Measurements from ENCODE around the gene CUX1. TPM values are rescaled to one million over a fixed set of nuclear protein-coding genes. Genes with fewer than 3 reads are reported as not detected.

CUX1 gene
- total RNA-seq, 4 donors from 2014 or later, result 56.9 to 124 (median 93.2) TPM

DNA sequence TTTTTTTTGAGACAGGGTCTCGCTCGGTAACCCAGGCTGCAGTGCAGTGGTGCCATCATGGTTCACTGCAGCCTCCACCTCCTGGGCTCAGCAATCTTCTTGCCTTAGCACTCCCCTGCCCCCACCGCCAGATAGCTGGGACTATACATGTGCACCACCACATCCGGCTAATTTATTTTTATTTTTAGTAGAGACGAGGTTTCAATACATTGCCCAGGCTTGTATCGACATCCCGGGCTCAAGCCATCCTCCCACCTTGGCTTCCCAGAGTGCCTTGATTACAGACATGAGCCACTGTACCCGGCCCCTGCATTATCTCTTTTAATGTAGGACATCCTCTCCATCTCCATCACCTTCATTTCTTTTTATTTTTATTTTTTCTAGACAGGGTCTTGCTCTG, 213.3 kb downstream of the CUX1 start:
- Histone ChIP-seq H3K36me3 (no peaks in the 10 kb centered on the region), H3K4me3 (no peak overlapping the region), H3K9me3 (no peaks in the 10 kb centered on the region), H3K27me3 (no peaks in the 10 kb centered on the region), H3K27ac (no peak overlapping the region), H3K4me1 (no peaks in the 10 kb centered on the region)
- TF ChIP-seq POLR2A (IDR thresholded peaks at IDR 0.05) (no peak), POLR2AphosphoS5 (IDR thresholded peaks at IDR 0.05) (no peak), EP300 (IDR thresholded peaks at IDR 0.05; ENCODE audit: low read depth) (no peak)
- TF ChIP-seq, protein P1, sequence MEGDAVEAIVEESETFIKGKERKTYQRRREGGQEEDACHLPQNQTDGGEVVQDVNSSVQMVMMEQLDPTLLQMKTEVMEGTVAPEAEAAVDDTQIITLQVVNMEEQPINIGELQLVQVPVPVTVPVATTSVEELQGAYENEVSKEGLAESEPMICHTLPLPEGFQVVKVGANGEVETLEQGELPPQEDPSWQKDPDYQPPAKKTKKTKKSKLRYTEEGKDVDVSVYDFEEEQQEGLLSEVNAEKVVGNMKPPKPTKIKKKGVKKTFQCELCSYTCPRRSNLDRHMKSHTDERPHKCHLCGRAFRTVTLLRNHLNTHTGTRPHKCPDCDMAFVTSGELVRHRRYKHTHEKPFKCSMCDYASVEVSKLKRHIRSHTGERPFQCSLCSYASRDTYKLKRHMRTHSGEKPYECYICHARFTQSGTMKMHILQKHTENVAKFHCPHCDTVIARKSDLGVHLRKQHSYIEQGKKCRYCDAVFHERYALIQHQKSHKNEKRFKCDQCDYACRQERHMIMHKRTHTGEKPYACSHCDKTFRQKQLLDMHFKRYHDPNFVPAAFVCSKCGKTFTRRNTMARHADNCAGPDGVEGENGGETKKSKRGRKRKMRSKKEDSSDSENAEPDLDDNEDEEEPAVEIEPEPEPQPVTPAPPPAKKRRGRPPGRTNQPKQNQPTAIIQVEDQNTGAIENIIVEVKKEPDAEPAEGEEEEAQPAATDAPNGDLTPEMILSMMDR (IDR thresholded peaks at IDR 0.05), result no peak
- intact Hi-C loops (cut with DNase I; ENCODE audit: low total_unique reads) (no loop called here), in situ Hi-C loops (cut with MboI; ENCODE audit: low pct_ligation_motif_present in 1 of 4, low pct_unique_long_range_greater_than_20kb in 1 of 4, low sequenced_read_pairs in 3 of 4) (no loop called here)
- no peak for DNase-seq
- 91 to 100% methylated on average over 3 to 8 of the region's 8 CpGs for WGBS, 2 donors (ENCODE audit: low coverage in 1 of 2)

- H3K27ac ChIP-seq, result no peak overlapping the region
- H3K9me3 ChIP-seq, result no peaks in the 10 kb centered on the region
- H3K36me3 ChIP-seq, result no peaks in the 10 kb centered on the region
- intact Hi-C loops (cut with DNase I; ENCODE audit: low total_unique reads) (no loop called here), in situ Hi-C loops (cut with MboI; ENCODE audit: low pct_ligation_motif_present in 1 of 4, low pct_unique_long_range_greater_than_20kb in 1 of 4, low sequenced_read_pairs in 3 of 4) (no loop called here)
- no peaks in the 10 kb centered on the region for H3K4me1 ChIP-seq
- TF ChIP-seq POLR2AphosphoS5 (IDR thresholded peaks at IDR 0.05), result no peak
- DNase-seq, result no peak
- no peak overlapping the region for H3K4me3 ChIP-seq
- H3K27me3 ChIP-seq, result no peaks in the 10 kb centered on the region
- WGBS, 2 donors (ENCODE audit: low coverage in 1 of 2), result 78 to 81% methylated on average over 2 to 5 of the region's 5 CpGs
These were observed 219.5 kb downstream of the CUX1 start for GRCh38 chr7:102036958-102037357.

GRCh38 chr7:102039706-102040105, 222.3 kb downstream of the CUX1 start:
- no peak for DNase-seq
- intact Hi-C loops (cut with DNase I; ENCODE audit: low total_unique reads), result loop anchor here (5.0 kb wide), 1 partner anchor 967 kb away; no protein-coding TSS in a partner anchor

DNA sequence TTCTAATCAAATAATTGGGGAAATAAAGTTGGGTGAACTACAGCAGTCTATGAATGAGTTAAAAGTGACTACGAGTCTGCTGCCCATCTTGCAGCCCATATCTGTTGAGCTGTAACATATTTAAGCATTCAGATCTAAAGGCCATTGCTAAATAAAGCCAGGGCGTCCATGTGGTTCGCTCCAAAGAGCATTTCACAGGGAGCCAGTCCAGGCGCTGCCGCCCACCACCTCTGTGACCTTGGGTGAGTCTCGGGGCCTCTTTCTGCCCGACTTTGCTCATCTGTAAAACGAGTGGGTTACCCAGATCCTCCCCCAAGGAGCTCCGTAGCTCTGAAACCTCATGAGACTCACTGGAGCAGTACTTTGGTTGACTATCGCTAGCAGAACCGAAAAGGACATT, 223.1 kb downstream of the CUX1 start:
- TF ChIP-seq, protein P1 (IDR thresholded peaks at IDR 0.05), result no peak
- TF ChIP-seq POLR2AphosphoS5 (IDR thresholded peaks at IDR 0.05), result no peak
- TF ChIP-seq POLR2A (IDR thresholded peaks at IDR 0.05), result no peak
- no peak for TF ChIP-seq EP300 (IDR thresholded peaks at IDR 0.05; ENCODE audit: low read depth)
- Histone ChIP-seq H3K27ac (no peak overlapping the region), H3K4me3 (no peak overlapping the region), H3K9me3 (no peaks in the 10 kb centered on the region), H3K27me3 (no peaks in the 10 kb centered on the region), H3K36me3 (no peaks in the 10 kb centered on the region), H3K4me1 (peaks cover 0 to 3% (median under 1%) of the 10 kb centered on the region in 4 donors)
- 89 to 92% methylated on average over 4 to 11 of the region's 11 CpGs for WGBS, 2 donors (ENCODE audit: low coverage in 1 of 2)
- intact Hi-C loops (cut with DNase I; ENCODE audit: low total_unique reads) (loop anchor here (5.0 kb wide), 1 partner anchor 968 kb away; no protein-coding TSS in a partner anchor), in situ Hi-C loops (cut with MboI; ENCODE audit: low pct_ligation_motif_present in 1 of 4, low pct_unique_long_range_greater_than_20kb in 1 of 4, low sequenced_read_pairs in 3 of 4) (no loop called here)
- no peak for DNase-seq

More at GRCh38 chr7:102039706-102040105, 222.3 kb downstream of the CUX1 start:
- WGBS, 2 donors (ENCODE audit: low coverage in 1 of 2), result 97 to 100% methylated on average over 4 to 11 of the region's 11 CpGs
- H3K9me3 ChIP-seq, result no peaks in the 10 kb centered on the region
- no peaks in the 10 kb centered on the region for H3K27me3 ChIP-seq
- H3K4me1 ChIP-seq, result no peaks in the 10 kb centered on the region
- in situ Hi-C loops (cut with MboI; ENCODE audit: low pct_ligation_motif_present in 1 of 4, low pct_unique_long_range_greater_than_20kb in 1 of 4, low sequenced_read_pairs in 3 of 4), result no loop called here
- no peak overlapping the region for H3K27ac ChIP-seq
- no peaks in the 10 kb centered on the region for H3K36me3 ChIP-seq
- TF ChIP-seq EP300 (IDR thresholded peaks at IDR 0.05; ENCODE audit: low read depth), result no peak
- TF ChIP-seq POLR2AphosphoS5 (IDR thresholded peaks at IDR 0.05), result no peak
- TF ChIP-seq POLR2A (IDR thresholded peaks at IDR 0.05), result no peak
- TF ChIP-seq, protein P1 (IDR thresholded peaks at IDR 0.05), result no peak
- no peak overlapping the region for H3K4me3 ChIP-seq
